OCI-LY7 (cell line): ENCODE measurements around the gene CNTNAP1. TPM values are rescaled to one million over a fixed set of nuclear protein-coding genes. Genes with fewer than 3 reads are reported as not detected.

ENCODE experiments used
- BruUV-seq: library from RNA; stranded (reverse); fragments of 400-500 nt; replicated peaks from 2 replicates; lab custom pipeline; 2021; lab: Mats Ljungman, UMichigan
- CTCF ChIA-PET: fragments of 300-600 bp; sonication (Branson Sonifier 250); formaldehyde crosslinking; loops from one replicate; lab custom pipeline; 2022; ENCODE audit warnings: antibody characterized with exemption; ENCODE audit not compliant: unreplicated experiment; lab: Charles Lee
- POLR2A ChIA-PET: fragments of 300-600 bp; sonication (Branson Sonifier 250); formaldehyde crosslinking; loops from one replicate; lab custom pipeline; 2022; ENCODE audit warnings: antibody characterized with exemption; lab: Charles Lee
- DNase-seq: peaks from one replicate; pipeline ENCODE4 v3.0.0-alpha.2; 2015; ENCODE audit warnings: low spot score
- H2AFZ ChIP-seq: fragments of 200-600 bp; sonication (generic), shearing (Covaris generic); 2 replicates; pipeline ENCODE4 v1.6.1; 2014; ENCODE audit warnings: mild to moderate bottlenecking, antibody characterized with exemption, low read length, moderate library complexity
- H3K27ac ChIP-seq: fragments of 200-600 bp; sonication (generic); 2 replicates; pipeline ENCODE4 v1.5.1; 2014; ENCODE audit warnings: mixed run types, low read depth, mild to moderate bottlenecking, moderate library complexity, low read length, inconsistent platforms; ENCODE audit not compliant: poor library complexity, severe bottlenecking
- H3K36me3 ChIP-seq: fragments of 200-600 bp; sonication (generic); 2 replicates; pipeline ENCODE4 v1.6.1; 2014; ENCODE audit warnings: mild to moderate bottlenecking, antibody characterized with exemption, low read length, moderate library complexity, mixed read lengths; ENCODE audit not compliant: insufficient read depth
- H3K4me1 ChIP-seq: fragments of 200-600 bp; sonication (generic); 2 replicates; pipeline ENCODE4 v1.5.1; 2014; ENCODE audit warnings: mild to moderate bottlenecking, low read length; ENCODE audit not compliant: insufficient read depth, poor library complexity, severe bottlenecking
- H3K4me2 ChIP-seq: fragments of 200-600 bp; sonication (generic); 2 replicates; pipeline ENCODE4 v1.6.1; 2014; ENCODE audit warnings: mild to moderate bottlenecking, low read length
- H3K4me3 ChIP-seq: fragments of 200-600 bp; sonication (generic); 2 replicates; pipeline ENCODE4 v1.5.1; 2014; ENCODE audit warnings: mild to moderate bottlenecking, low read depth, low read length; ENCODE audit not compliant: poor library complexity, severe bottlenecking
- H3K79me2 ChIP-seq: fragments of 200-600 bp; sonication (generic); 2 replicates; pipeline ENCODE4 v1.6.1; 2016; ENCODE audit warnings: low read depth, mild to moderate bottlenecking, low read length, moderate library complexity, mixed read lengths; ENCODE audit not compliant: insufficient read depth
- H3K9me2 ChIP-seq: fragments of 200-600 bp; sonication (generic); 2 replicates; pipeline ENCODE4 v1.6.1; 2016; ENCODE audit warnings: mild to moderate bottlenecking, low read length, mixed read lengths; ENCODE audit not compliant: insufficient read depth
- H3K9me3 ChIP-seq: fragments of 200-600 bp; sonication (generic); 2 replicates; pipeline ENCODE4 v1.6.1; 2014; ENCODE audit warnings: mild to moderate bottlenecking, mixed run types, low read length, mixed read lengths
- H4K20me1 ChIP-seq: fragments of 200-600 bp; sonication (generic); 2 replicates; pipeline ENCODE4 v1.6.1; 2014; ENCODE audit warnings: mild to moderate bottlenecking, antibody characterized with exemption, low read length, moderate library complexity, mixed read lengths; ENCODE audit not compliant: insufficient read depth
- CTCF ChIP-seq: fragments of 200-600 bp; sonication (generic); conservative IDR thresholded peaks from 2 replicates; pipeline ENCODE4 v1.5.1; 2014; ENCODE audit warnings: mild to moderate bottlenecking, antibody characterized with exemption, low read length, moderate library complexity, mixed read lengths
- EZH2phosphoT487 ChIP-seq: fragments of 200-600 bp; sonication (generic); IDR thresholded peaks from 2 replicates; pipeline ENCODE4 v1.6.1; 2018; ENCODE audit warnings: low read depth, borderline replicate concordance, mild to moderate bottlenecking, mixed run types, antibody characterized with exemption, low read length, moderate library complexity, mixed read lengths
- intact Hi-C: fragments of 100-400 bp; cut with micrococcal nuclease; formaldehyde crosslinking; loops from one replicate; pipeline ENCODE4 v1.10.0; 2022; ENCODE audit not compliant: unreplicated experiment
- total RNA-seq, 2 experiments: library from RNA; depleted of rRNA in 1 of 2; stranded (reverse); fragments of >200 nt in 1 of 2; shearing (Covaris generic) in 1 of 2; gene quantifications; 2 replicates each; pipeline ENCODE4 v1.2.3, GENCODE V29; 2014 to 2022

CNTNAP1 gene
- total RNA-seq, 2 experiments from 2014 or later = 1.0 to 6.8 TPM

- TF ChIP-seq EZH2phosphoT487 (no peak), CTCF (no peak)
- Histone ChIP-seq H3K79me2 (no peaks in the 10 kb centered on the region), H3K4me2 (no peak overlapping the region), H2AFZ (no peak overlapping the region), H3K27ac (no peak overlapping the region), H3K9me3 (no peaks in the 10 kb centered on the region), H3K36me3 (peaks cover 36% of the 10 kb centered on the region), H4K20me1 (no peaks in the 10 kb centered on the region), H3K4me1 (peaks cover 14% of the 10 kb centered on the region), H3K4me3 (no peak overlapping the region), H3K9me2 (no peaks in the 10 kb centered on the region)
- intact Hi-C loops = no loop called here
- DNase-seq = no peak
- no TSS peak for BruUV-seq
- ChIA-PET POLR2A (no interaction called here), CTCF (no interaction called here)
Observed at GRCh38 chr17:42700586-42701289, 18.4 kb downstream of the CNTNAP1 start.

GRCh38 chr17:42702446-42702845 is 20.1 kb downstream of the CNTNAP1 start:
- no peaks in the 10 kb centered on the region for H3K9me3 ChIP-seq
- no peak overlapping the region for H3K27ac ChIP-seq
- H4K20me1 ChIP-seq = no peaks in the 10 kb centered on the region
- peaks cover 52% of the 10 kb centered on the region for H3K36me3 ChIP-seq
- intact Hi-C loops = no loop called here
- peaks cover 14% of the 10 kb centered on the region for H3K4me1 ChIP-seq
- ChIA-PET CTCF (no interaction called here), POLR2A (no interaction called here)
- peak; percentile 8 for DNase-seq
- H3K79me2 ChIP-seq = no peaks in the 10 kb centered on the region
- H3K9me2 ChIP-seq = no peaks in the 10 kb centered on the region
- no peak overlapping the region for H3K4me3 ChIP-seq
- no TSS peak for BruUV-seq
- no peak overlapping the region for H3K4me2 ChIP-seq
- no peak overlapping the region for H2AFZ ChIP-seq
- TF ChIP-seq CTCF (no peak), EZH2phosphoT487 (no peak)

- H4K20me1 ChIP-seq = no peaks in the 10 kb centered on the region
- H3K79me2 ChIP-seq = no peaks in the 10 kb centered on the region
- no TSS peak for BruUV-seq
- intact Hi-C loops = no loop called here
- peak overlapping the region; percentile 50 for H3K27ac ChIP-seq
- H2AFZ ChIP-seq = no peak overlapping the region
- ChIA-PET CTCF (no interaction called here), POLR2A (interaction anchor here (0.5 to 0.7 kb wide), 2 partner anchors 135 to 278 kb away, joined by 3 to 5 read pairs; no protein-coding TSS in a partner anchor)
- TF ChIP-seq CTCF = no peak
- TF ChIP-seq EZH2phosphoT487 = no peak
- H3K4me2 ChIP-seq = no peak overlapping the region
- no peak overlapping the region for H3K4me3 ChIP-seq
- no peaks in the 10 kb centered on the region for H3K9me2 ChIP-seq
- peaks cover 14% of the 10 kb centered on the region for H3K4me1 ChIP-seq
- H3K9me3 ChIP-seq = no peaks in the 10 kb centered on the region
- H3K36me3 ChIP-seq = peaks cover 70% of the 10 kb centered on the region
- DNase-seq = no peak
Observed at GRCh38 chr17:42704490-42704836, 22.1 kb downstream of the CNTNAP1 start.
